A673 (cell line): ENCODE measurements around the gene FCRL2.

Experiments used
- EZH2 ChIP-seq: fragments of 200-600 bp; sonication (generic); IDR thresholded peaks from 2 replicates; pipeline ENCODE4 v1.6.1; 2017; ENCODE audit warnings: borderline replicate concordance, low read depth, mild to moderate bottlenecking, mixed read lengths, antibody characterized with exemption, low read length; ENCODE audit not compliant: poor library complexity, severe bottlenecking
- TF ChIP-seq, protein P1 (sequence below): fragments of 300-800, 200-600 bp; sonication (generic); conservative IDR thresholded peaks from 2 replicates; pipeline ENCODE4 v1.5.1; 2017; ENCODE audit warnings: low read depth, mild to moderate bottlenecking, antibody characterized with exemption, low read length, moderate library complexity, mixed read lengths

GRCh38 chr1:157725221-157725577, 51.7 kb downstream of the FCRL2 start:
- TF ChIP-seq, protein P1, sequence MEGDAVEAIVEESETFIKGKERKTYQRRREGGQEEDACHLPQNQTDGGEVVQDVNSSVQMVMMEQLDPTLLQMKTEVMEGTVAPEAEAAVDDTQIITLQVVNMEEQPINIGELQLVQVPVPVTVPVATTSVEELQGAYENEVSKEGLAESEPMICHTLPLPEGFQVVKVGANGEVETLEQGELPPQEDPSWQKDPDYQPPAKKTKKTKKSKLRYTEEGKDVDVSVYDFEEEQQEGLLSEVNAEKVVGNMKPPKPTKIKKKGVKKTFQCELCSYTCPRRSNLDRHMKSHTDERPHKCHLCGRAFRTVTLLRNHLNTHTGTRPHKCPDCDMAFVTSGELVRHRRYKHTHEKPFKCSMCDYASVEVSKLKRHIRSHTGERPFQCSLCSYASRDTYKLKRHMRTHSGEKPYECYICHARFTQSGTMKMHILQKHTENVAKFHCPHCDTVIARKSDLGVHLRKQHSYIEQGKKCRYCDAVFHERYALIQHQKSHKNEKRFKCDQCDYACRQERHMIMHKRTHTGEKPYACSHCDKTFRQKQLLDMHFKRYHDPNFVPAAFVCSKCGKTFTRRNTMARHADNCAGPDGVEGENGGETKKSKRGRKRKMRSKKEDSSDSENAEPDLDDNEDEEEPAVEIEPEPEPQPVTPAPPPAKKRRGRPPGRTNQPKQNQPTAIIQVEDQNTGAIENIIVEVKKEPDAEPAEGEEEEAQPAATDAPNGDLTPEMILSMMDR: no peak
- TF ChIP-seq EZH2: no peak
